HG03103 (cell line): ENCODE results near the gene PCSK5.

Experiments
- ATAC-seq: cut with Tn5 transposase; IDR thresholded peaks from one replicate; pipeline ENCODE4 v1.9.1; 2021; ENCODE audit warnings: low read depth; ENCODE audit not compliant: unreplicated experiment

The PCSK5 gene

GRCh38 chr9:76371901-76372300, 481.4 kb downstream of the PCSK5 start:
- ATAC-seq: no peak

- no peak for ATAC-seq
Observed at GRCh38 chr9:76372336-76372735, 481.9 kb downstream of the PCSK5 start.

DNA sequence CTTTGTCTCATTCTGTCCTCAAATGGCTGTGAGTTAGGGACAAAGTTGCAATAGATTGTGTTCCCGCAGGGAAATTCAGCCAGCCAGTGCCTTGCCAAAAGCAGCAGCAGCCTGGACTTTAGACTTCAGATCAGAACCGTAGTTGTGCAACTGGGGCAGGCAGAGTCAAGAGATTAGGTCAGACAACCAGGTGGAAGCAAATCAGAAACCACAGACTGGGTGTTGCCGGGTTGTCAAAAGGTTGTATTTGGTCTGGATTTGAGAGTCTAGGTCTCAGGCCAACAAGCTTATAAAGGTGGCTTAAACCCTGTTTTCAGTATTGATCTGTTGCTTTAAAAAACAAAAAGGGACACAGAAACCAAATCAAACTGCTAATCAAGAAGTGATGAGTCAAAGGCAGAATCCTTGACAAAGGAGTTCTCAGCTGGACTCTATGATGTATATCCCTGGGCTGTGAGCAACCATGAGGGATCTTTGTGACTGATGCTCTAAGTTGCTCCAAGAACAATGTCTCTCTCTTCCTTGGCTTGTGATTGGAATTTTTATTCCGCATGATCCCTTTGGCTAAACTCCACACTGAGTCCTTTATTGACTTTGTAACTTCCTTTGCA, 482.8 kb downstream of the PCSK5 start:
- no peak for ATAC-seq

- ATAC-seq: no peak
Observed at GRCh38 chr9:76373784-76374474, 483.5 kb downstream of the PCSK5 start.

DNA sequence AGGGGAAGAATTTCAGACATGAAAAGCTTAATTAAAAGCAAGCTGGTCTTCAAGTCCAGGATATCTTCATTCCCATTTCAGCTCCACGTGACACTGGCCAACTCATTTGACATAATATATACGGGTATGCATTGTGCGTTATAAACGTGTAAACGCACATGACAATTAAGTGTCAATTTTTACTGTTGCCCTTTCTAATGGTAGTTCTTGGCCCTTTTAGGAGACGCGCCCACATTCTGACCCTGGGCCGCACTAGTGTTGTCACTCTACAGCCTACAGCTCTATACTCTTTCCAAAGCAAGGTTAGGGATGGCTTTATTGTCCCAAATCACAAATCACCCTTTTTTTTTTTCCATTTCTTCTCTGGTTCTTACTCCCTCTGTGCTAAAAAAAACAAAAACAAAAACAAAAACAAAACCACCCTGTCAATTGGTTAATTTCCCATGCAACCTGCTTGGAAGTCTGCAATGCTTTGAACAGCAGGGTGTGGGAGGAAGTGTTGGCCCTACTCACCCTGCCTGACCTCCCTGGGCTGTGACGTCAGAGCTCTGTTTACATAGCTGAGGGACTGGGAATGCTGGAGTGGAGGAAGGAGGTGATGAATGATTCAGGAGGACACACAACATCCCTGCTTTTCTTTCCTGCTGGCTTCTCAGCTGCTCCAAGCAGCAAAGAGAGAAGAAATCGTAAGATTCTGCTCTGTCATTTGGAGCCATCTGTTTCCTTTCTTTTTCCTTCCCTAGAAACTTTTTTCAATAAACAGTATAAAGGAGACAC, 484.5 kb downstream of the PCSK5 start:
- no peak for ATAC-seq

- no peak for ATAC-seq
Observed at GRCh38 chr9:76377791-76378190, 487.3 kb downstream of the PCSK5 start.

DNA sequence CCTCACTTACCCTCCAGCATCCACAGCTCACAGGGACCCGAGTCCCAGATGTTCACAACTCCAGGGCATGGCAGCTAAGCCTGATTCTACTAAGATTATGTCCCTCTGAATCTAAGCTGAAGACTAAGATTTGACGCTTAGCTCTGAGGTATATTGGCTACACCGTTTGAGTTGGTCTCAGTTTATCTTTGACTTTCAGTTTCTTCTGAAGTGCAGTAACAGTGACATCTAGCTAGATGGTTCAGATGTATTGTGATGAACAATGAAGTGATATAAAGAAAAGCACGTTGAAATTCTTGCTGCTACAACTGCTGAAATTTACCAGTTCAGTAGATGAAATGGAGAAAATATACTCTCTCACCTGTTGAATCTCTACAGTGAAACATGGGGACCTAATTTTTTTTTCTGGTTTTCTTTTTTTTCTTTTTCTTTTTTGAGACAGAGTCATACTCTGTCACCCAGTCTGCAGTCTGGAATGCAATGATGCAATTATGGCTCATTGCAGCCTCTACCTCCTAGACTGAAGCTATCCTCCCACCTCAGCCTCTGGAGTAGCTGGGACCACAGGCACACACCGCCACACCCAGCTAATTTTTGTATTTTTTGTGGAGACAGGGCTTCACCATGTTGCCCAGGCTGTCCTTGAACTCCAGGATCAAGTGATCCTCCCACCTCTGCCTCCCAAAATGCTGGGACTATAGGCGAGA, 488.0 kb downstream of the PCSK5 start:
- no peak for ATAC-seq

DNA sequence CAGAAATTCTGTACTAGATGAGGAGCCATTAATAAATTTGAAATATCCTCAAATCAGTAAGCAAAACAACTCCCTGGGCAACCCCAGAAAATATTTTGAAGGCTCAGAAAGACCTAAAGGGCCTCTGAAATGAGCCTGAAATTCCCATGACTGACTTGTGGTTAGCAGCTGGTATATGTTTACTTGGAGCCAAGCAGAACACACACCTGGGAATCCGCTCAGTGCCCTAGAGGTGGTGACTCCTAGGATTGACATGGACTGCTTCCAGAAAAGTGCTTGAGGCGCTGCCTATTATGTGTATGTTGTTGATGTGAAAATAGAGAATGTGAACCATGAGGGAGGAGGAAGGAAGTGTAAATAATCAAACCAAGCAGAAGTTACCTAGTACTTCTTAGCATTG, 489.0 kb downstream of the PCSK5 start:
- no peak for ATAC-seq

- ATAC-seq: no peak
Observed at GRCh38 chr9:76390656-76391055, 500.2 kb downstream of the PCSK5 start.

DNA sequence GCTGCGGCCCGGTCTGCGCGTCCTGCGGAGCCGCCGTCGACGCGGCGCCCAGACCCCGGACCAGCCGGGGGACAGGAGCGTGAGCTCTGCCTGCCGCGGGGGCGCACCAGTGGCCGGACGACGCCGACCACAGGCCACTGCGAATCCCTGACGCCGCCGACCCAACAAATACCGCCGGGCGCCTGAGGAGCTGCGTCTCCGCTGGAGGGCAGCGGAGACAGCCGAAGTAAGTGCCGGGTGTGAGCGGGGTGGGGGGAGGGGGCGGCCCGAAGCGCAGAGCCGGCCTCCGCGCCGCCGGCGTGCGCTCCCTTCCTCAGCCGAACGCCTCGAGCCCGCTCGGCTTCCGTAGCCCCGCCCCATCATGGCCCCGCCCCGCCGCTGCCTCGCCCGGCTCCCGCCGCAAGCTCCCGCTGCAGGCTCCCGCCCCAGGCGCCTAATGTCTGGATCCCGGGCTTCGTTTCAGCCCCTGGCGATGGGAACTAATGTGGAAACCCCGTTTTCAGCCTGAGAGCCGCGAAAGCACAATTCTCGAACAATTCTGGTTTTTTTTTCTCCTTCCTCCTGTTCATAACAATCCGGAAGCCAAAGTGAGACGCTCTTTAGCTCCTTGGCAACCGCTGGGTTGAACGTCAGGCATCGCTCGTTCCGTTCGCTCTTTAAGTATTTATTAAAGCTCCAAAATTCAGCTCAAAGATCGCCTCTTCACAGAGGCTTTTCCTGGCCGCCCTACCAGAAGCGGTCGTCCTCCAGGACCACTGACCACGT, 503.9 kb downstream of the PCSK5 start, which contains the start of gene RFK:
RFK (minus strand) TSS at position 232 of the 765 bp plus-strand sequence. CDS start 255 bp downstream, outside the sequence.
- peak; percentile 51 for ATAC-seq

DNA sequence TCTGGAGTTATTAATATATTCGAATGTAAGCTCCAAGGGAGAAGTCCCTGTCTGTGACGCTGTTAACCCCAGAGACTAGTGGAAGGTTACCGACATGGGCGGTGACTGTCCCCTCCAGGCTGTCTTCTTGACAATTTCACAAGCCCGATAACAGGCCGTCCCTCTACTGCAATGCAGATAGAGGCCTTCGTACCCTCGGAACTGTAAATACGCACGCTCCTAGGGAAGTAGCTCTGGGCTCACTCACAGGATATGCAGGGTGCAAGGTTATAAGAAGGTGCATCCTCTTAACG, 504.4 kb downstream of the PCSK5 start:
- peak; percentile 51 for ATAC-seq

DNA sequence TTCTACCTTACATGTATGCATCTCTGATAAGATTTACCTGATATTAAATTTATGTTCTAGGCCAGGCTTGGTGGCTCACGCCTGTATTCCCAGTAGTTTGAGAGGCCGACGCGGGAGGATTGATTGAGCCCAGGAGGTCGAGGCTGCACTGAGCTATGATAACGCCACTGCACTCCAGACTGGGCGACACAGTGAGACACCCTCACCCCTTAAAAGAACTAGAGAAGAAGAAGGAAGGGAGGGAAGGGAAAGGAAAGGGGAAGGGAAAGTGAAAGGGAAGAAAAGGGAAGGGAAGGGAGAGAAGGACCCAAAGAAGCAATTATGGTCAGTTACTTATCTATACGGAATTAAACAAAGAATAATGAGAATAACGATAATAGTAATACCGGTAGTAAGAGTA, 504.9 kb downstream of the PCSK5 start:
- ATAC-seq: no peak

DNA sequence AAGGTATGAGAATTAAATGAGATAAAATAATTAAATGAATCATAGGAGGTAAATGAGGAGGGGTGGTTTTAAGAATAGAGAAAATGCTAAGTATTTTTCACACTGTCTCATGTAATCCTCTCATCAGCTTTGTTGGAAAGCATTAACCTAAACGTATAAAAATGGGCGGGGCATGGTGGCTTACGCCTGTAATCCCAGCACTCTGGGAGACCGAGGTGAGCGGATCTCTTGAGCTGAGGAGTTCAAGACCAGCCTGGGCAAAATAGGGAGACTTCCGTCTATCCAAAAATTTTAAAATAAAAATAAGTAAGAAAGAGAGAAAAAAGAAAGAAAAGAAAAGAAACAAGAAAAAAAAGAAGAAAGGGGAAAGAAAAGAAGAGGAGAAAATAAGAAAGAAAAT, 505.7 kb downstream of the PCSK5 start:
- ATAC-seq: no peak

DNA sequence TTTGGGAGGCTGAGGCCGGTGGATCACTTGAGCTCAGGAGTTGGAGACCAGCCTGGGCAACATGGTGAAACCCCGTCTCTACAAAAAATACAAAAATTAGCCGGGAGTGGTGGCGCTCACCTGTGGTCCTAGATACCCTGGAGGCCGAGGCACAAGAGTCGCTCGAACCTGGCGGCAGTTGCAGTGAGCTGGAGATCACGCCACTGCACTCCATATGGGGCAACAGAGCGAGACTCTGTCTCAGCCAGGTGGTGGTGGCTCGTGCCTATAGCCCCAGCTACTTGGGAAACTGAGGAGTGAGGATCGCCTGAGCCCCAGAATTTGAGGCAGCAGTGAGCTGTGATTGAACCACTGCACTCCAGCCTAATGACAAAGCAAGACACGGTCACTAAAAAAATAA, 506.1 kb downstream of the PCSK5 start:
- no peak for ATAC-seq

- no peak for ATAC-seq
Observed at GRCh38 chr9:76399856-76400255, 509.4 kb downstream of the PCSK5 start.

DNA sequence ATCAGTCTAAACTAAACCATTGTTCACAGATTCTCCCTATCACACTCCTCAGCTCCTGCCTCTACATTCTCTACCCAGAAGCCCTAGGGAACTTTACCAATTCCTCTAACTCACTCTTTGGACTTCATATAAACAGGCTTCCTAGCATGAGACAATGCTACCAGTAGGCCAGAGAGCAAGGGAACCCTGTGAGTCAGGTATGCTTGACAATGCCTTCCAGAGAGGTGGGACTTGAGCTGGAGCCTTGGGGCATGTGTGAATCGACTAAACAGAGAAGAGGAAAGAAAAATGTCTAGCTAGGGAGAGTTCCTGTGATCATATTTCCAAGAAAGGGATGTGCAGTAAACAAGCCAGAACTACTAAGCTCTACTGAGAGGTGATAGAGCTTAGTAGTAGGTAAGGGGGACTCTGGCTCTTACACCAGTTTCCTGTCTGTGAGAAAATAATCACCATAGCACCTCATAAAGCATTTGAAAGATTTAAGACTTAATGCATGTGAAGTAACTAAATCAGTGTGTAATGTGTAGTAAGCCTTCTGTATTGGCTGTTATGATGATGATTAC, 510.1 kb downstream of the PCSK5 start:
- ATAC-seq: no peak

- ATAC-seq: no peak
Observed at GRCh38 chr9:76401176-76401575, 510.7 kb downstream of the PCSK5 start.

GRCh38 chr9:76401580-76402354, 511.3 kb downstream of the PCSK5 start:
- ATAC-seq: no peak

DNA sequence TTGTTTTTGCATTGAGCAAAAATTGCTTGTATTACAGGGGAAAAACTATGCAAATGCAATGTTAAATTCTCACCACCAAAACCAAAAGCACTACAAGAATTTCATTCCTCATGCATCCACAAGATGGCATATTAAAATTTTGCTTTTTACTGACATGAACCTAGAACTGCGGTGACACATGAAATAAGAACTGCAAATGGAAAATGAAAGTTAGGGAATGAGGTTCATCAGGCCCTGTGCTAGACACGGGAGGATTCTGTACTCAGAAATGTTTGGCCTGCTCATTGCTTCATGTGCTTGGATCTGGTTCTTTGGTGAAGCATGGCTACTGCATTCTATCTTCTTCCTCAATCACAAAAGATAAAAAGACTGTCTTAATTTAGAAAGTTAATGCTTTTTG, 512.9 kb downstream of the PCSK5 start:
- ATAC-seq: peak; percentile 94
